PC-9 (cell line): Measurements from ENCODE around the gene PPRC1. TPM values are rescaled to one million over a fixed set of nuclear protein-coding genes. Genes with fewer than 3 reads are reported as not detected.

Source experiments
- BruUV-seq: library from RNA; stranded (reverse); fragments of 400-500 nt; replicated peaks from 2 replicates; lab custom pipeline; 2021; lab: Mats Ljungman, UMichigan
- CTCF ChIA-PET: fragments of 300-600 bp; sonication (Branson Sonifier 250); formaldehyde crosslinking; loops from one replicate; lab custom pipeline; 2022; ENCODE audit warnings: antibody characterized with exemption; lab: Charles Lee
- POLR2A ChIA-PET: fragments of 300-600 bp; sonication (Branson Sonifier 250); formaldehyde crosslinking; loops from one replicate; lab custom pipeline; 2022; ENCODE audit warnings: antibody characterized with exemption; ENCODE audit not compliant: unreplicated experiment; lab: Charles Lee
- DNase-seq, 2 experiments: peaks; one replicate each; pipeline versions ENCODE4 v3.0.0 to v3.0.0-alpha.2; 2015 to 2022; ENCODE audit warnings: mixed read lengths in 1 of 2
- H2AFZ ChIP-seq: fragments of 200-600 bp; sonication (generic); 2 replicates; pipeline ENCODE4 v1.8.1; 2017; ENCODE audit warnings: antibody characterized with exemption
- H3F3A ChIP-seq: fragments of 200-600 bp; sonication (generic); 2 replicates; pipeline ENCODE4 v1.8.1; 2017; ENCODE audit warnings: antibody characterized with exemption, mild to moderate bottlenecking, low read depth; ENCODE audit not compliant: insufficient read depth
- H3K27ac ChIP-seq: fragments of 200-600 bp; sonication (generic); 2 replicates; pipeline ENCODE4 v1.6.1; 2016; ENCODE audit warnings: mixed run types
- H3K27me3 ChIP-seq: fragments of 200-600 bp; sonication (generic); 2 replicates; pipeline ENCODE4 v1.6.1; 2016; ENCODE audit warnings: low read depth, mixed run types; ENCODE audit not compliant: insufficient read depth
- H3K36me3 ChIP-seq: fragments of 200-600 bp; sonication (generic); 2 replicates; pipeline ENCODE4 v1.6.1; 2016; ENCODE audit warnings: low read depth, mixed run types
- H3K4me1 ChIP-seq: fragments of 200-600 bp; sonication (generic); replicated peaks from 2 replicates; pipeline ENCODE4 v1.6.1; 2016; ENCODE audit warnings: mixed run types; ENCODE audit not compliant: insufficient read depth
- H3K4me2 ChIP-seq: fragments of 200-600 bp; sonication (generic); 2 replicates; pipeline ENCODE4 v1.6.1; 2017; ENCODE audit warnings: mixed run types
- H3K4me3 ChIP-seq: fragments of 200-600 bp; sonication (generic); 2 replicates; pipeline ENCODE4 v1.6.1; 2016; ENCODE audit warnings: mixed run types
- H3K79me2 ChIP-seq: fragments of 200-600 bp; sonication (generic); 2 replicates; pipeline ENCODE4 v1.6.1; 2017; ENCODE audit warnings: low read depth, mixed run types
- H3K9me2 ChIP-seq: fragments of 200-600 bp; sonication (generic); 2 replicates; pipeline ENCODE4 v1.8.1; 2017; ENCODE audit warnings: mild to moderate bottlenecking; ENCODE audit not compliant: insufficient read depth
- H3K9me3 ChIP-seq: fragments of 200-600 bp; sonication (generic); 2 replicates; pipeline ENCODE4 v1.8.1; 2016; ENCODE audit warnings: low read depth; ENCODE audit not compliant: insufficient read depth
- H4K20me1 ChIP-seq: fragments of 200-600 bp; sonication (generic); 2 replicates; pipeline ENCODE4 v1.8.1; 2017; ENCODE audit not compliant: insufficient read depth
- EZH2 ChIP-seq: fragments of 200-600 bp; sonication (generic); IDR thresholded peaks from 2 replicates; pipeline ENCODE4 v1.8.0; 2017; ENCODE audit warnings: antibody characterized with exemption, low read depth
- intact Hi-C: fragments of 100-400 bp; cut with micrococcal nuclease; formaldehyde crosslinking; loops from one replicate; pipeline ENCODE4 v1.10.0; 2022; ENCODE audit not compliant: unreplicated experiment
- total RNA-seq: library from RNA; stranded (reverse); gene quantifications from 2 replicates; pipeline ENCODE4 v1.2.3, GENCODE V29; 2021
- TF ChIP-seq, protein P1 (sequence below): fragments of 200-600 bp; sonication (generic); conservative IDR thresholded peaks from 2 replicates; pipeline ENCODE4 v1.6.1; 2017; ENCODE audit warnings: mixed run types, antibody characterized with exemption, mild to moderate bottlenecking, moderate library complexity

Gene PPRC1
- total RNA-seq, 1 experiment from 2014 or later: 22.9 TPM

DNA sequence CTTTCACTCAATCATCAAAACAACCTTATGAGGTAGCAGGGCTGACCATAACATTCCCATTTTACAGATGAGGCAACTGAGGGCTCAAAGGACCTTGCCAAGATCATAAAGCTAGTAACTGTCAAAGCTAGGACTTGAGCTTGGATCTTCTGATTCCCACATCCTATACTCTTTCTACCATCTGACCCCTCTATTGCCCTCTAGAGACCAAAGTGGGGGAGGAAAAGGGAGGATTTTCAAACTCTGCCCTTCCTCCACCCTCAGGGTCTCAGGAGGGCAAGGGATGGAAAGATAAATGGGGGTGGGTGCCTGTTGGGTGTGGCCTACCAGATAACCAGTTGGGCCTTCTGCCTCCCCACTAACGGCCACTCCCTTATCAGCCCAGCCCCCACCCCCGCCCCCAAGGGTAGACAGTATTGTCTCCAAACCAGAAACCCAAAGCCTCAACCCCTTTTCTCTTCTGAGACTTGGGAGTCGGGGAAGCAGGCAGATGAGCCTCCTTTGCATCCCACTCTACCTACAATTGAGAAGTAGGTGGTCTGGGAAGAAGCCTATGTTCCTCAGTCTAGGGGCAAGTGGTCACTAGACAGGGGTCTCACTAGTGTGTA, 20.5 kb upstream of the PPRC1 start:
- Histone ChIP-seq H3K4me3 (no peak overlapping the region), H3K9me2 (no peaks in the 10 kb centered on the region), H3K27me3 (no peaks in the 10 kb centered on the region), H3K9me3 (no peaks in the 10 kb centered on the region), H2AFZ (no peak overlapping the region), H3K4me2 (no peak overlapping the region), H3F3A (no peaks in the 10 kb centered on the region), H3K79me2 (peaks cover 13% of the 10 kb centered on the region), H3K27ac (no peak overlapping the region), H4K20me1 (no peaks in the 10 kb centered on the region; the same call in 1 of the 2 replicates), H3K36me3 (no peaks in the 10 kb centered on the region), H3K4me1 (no peaks in the 10 kb centered on the region; the same call in 1 of the 2 replicates)
- no peak for DNase-seq
- BruUV-seq: no TSS peak
- TF ChIP-seq, protein P1, sequence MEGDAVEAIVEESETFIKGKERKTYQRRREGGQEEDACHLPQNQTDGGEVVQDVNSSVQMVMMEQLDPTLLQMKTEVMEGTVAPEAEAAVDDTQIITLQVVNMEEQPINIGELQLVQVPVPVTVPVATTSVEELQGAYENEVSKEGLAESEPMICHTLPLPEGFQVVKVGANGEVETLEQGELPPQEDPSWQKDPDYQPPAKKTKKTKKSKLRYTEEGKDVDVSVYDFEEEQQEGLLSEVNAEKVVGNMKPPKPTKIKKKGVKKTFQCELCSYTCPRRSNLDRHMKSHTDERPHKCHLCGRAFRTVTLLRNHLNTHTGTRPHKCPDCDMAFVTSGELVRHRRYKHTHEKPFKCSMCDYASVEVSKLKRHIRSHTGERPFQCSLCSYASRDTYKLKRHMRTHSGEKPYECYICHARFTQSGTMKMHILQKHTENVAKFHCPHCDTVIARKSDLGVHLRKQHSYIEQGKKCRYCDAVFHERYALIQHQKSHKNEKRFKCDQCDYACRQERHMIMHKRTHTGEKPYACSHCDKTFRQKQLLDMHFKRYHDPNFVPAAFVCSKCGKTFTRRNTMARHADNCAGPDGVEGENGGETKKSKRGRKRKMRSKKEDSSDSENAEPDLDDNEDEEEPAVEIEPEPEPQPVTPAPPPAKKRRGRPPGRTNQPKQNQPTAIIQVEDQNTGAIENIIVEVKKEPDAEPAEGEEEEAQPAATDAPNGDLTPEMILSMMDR: no peak; the same call in 1 of the 2 replicates
- TF ChIP-seq EZH2: no peak
- POLR2A ChIA-PET: interaction anchor here (0.5 kb wide), 1 partner anchor 19 kb away, joined by 11 read pairs; no protein-coding TSS in a partner anchor
- intact Hi-C loops: no loop called here
- CTCF ChIA-PET: no interaction called here

DNA sequence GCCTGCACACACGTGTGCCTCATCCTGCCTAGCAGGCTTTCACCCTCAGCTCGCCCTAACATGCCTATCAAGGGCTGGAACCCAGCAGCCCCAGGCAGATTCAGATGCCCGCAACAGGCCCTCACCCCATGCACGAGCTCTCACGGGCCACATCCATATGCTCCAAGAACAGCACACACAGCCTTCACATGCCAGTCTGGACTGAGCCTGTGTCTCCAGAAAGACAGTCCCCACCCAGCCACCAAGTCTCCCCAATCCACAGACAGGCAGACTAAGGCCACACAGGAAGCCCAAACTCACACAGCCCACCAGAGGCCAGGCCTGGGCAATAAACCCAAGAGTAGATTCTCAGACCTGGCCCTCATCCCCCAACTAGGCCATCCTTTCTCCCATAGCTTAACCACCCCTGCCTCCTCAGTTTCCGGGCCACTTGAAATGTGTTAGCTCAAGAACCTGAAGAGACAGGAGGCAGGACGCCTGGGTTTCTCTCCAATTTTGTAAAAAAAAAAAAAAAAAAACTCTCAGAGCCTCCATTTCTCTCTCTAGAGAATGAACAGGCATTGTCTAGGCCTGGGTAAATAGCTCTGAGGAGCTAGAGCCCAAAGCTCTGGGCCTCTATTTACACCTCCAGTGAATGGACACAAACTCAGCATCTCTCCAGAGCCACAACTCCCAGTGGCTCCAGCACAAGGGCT, 19.4 kb upstream of the PPRC1 start:
- CTCF ChIA-PET: interaction anchor here (0.6 kb wide), 1 partner anchor 12 kb away, joined by 10 read pairs; no protein-coding TSS in a partner anchor
- intact Hi-C loops: no loop called here
- H4K20me1 ChIP-seq: no peaks in the 10 kb centered on the region; the same call in 1 of the 2 replicates
- H2AFZ ChIP-seq: no peak overlapping the region
- no peaks in the 10 kb centered on the region; the same call in 1 of the 2 replicates for H3K4me1 ChIP-seq
- H3K9me2 ChIP-seq: no peaks in the 10 kb centered on the region
- no peak overlapping the region for H3K27ac ChIP-seq
- peaks cover 13% of the 10 kb centered on the region for H3K79me2 ChIP-seq
- peak overlapping the region; percentile 78 for H3K4me2 ChIP-seq
- no peaks in the 10 kb centered on the region for H3K9me3 ChIP-seq
- no peaks in the 10 kb centered on the region for H3K27me3 ChIP-seq
- H3K36me3 ChIP-seq: no peaks in the 10 kb centered on the region
- H3F3A ChIP-seq: no peaks in the 10 kb centered on the region
- TF ChIP-seq, protein P1: no peak
- TF ChIP-seq EZH2: no peak
- DNase-seq: no peak
- POLR2A ChIA-PET: no interaction called here
- BruUV-seq: TSS peak; percentile 26
- H3K4me3 ChIP-seq: peak overlapping the region; percentile 66; the same call in 1 of the 2 replicates

DNA sequence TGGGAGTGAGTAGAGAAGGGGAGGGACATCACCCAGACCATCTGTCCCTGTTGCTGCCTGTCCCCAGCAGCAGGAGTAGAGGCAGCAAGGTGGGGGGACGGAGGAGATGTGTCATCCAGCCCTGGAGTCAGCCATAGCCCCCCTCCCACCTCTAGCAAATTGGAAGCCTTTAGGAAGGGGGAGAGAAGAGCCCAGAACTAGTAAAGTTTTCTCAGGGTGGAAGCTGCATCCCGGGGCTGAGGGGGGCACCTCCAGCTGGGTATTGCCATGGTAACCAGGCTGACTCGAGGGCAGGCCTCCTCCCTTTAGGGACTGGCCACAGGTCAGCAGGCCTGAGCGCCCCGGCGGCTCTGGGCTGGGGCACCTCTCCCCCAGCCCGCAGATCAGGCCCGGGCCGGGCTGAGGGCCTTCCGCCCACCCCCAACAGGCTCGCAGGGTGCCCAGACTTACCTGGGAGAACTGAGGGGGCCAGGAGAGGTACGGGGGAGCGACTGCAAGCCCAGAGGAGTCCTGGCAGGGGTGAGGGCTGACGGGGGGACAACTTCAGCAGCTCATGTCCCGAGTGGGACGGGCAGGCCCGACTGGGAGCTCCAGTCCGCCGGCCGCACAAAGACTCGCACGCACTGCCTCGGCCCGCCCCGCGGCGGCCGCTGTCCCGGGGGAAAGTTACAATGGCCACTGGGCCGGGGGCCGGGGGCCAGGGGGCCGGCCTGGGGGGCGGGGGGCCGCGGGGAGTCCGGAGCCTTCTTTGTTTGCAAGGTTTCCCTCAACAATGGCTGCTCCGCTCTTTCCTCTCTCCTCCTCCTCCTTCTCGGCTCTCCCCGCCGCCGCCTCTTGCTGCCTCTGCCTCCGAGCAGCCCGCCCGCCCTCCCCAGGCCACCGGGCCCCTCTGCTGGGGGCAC, 18.6 kb upstream of the PPRC1 start:
- H3K4me2 ChIP-seq: peak overlapping the region; percentile 78
- BruUV-seq: no TSS peak
- H3F3A ChIP-seq: no peaks in the 10 kb centered on the region
- intact Hi-C loops: loop anchor here (2.0 kb wide), 1 partner anchor 39 kb away; the partner anchor contains the start of gene NOLC1
- H3K27me3 ChIP-seq: no peaks in the 10 kb centered on the region
- H3K4me1 ChIP-seq: no peaks in the 10 kb centered on the region; the same call in none of the 2 replicates
- peak overlapping the region; percentile 66 for H3K4me3 ChIP-seq
- H3K9me2 ChIP-seq: no peaks in the 10 kb centered on the region
- DNase-seq: no peak
- TF ChIP-seq EZH2: no peak
- TF ChIP-seq, protein P1: no peak
- H3K9me3 ChIP-seq: no peaks in the 10 kb centered on the region
- no peak overlapping the region for H3K27ac ChIP-seq
- no peaks in the 10 kb centered on the region; the same call in 1 of the 2 replicates for H4K20me1 ChIP-seq
- peaks cover 13% of the 10 kb centered on the region for H3K79me2 ChIP-seq
- H2AFZ ChIP-seq: peak overlapping the region; percentile 80; the same call in 1 of the 2 replicates
- ChIA-PET POLR2A (interaction anchor here (0.7 kb wide), 1 partner anchor 1047 kb away, joined by 5 read pairs; no protein-coding TSS in a partner anchor), CTCF (interaction anchor here (0.6 to 0.7 kb wide), 2 partner anchors 13 to 281 kb away, joined by 4 to 10 read pairs; no protein-coding TSS in a partner anchor)
- no peaks in the 10 kb centered on the region for H3K36me3 ChIP-seq
